HG03025 (cell line): ENCODE measurements around the gene THRB.

Source experiments
- ATAC-seq: cut with Tn5 transposase; IDR thresholded peaks from one replicate; pipeline ENCODE4 v1.9.1; 2021; ENCODE audit warnings: mild to moderate bottlenecking, moderate library complexity; ENCODE audit not compliant: unreplicated experiment, low FRiP score

Gene THRB

DNA sequence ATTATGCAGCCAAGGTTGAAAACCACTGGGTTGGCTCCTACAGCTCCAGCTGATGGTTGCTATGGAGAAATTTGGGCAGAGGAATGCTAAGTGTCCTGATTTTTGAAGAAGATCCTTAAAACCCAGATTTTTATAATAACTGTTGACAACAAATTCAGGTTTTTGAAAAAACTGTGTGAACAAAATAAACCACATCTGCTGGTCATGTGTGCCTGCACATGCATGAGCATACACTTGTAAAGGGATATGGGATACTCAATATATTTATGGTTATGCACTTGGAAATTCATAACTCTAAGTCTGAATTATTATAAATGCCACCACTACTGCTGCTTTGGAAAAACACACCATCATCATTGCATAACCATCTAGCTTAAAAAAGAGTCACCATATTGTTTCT lies 133.7 kb downstream of the THRB start:
- ATAC-seq = no peak

DNA sequence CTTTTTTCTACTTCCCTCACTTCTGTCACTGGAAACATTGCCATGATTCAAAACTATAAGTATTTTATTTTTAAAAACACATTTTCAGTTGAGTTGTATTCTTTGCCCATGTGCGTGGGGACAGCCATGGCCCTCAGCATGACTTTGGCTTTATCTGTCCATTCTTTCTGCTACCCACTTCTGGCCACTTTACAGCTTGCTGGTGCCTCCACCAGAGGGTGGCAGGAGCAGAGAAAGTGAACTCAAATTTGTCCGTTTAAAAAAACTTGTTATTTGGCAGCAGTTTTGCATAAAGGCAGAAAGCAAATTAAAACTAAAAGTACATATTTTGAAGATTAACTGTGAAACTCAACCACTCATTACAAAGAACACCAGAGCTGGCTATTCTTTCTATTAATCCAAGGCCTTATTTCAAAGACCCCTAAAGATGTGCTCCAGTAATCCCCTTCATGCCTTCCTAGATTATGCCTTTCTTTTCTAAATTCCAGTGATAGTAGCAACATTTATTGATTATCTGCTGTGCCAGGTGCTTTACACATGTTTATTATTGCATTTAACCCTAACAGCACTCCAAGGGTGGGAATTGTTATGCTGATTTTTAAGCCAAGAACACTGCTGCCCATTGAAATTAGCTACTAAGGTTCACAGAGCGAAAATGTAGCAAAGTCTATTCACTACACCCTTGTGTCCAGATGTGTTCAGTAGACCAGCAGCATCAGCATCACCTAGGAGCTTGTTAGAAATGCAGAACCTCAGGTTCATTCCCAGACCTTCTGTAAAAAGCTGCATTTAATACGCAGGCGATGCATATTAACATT lies 134.8 kb downstream of the THRB start:
- no peak for ATAC-seq

DNA sequence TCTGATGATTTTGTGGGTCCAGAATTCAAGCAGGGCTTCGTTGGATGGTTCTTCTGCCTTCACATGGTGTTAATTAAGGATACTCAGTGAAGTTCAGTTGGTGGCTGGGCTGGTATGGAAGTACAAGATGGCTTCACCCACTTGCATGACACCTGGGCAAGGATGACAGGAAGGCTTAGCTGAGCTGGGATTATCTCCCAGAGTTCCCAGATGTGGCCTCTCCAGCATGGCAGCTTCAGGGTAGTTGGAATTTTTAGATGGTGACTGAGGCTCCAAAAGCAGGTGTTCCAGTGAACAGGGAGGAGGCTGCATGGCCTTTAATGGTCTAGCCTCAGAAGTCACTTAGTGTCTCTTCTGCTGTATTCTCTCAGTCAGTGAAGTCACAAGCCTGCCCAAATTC lies 135.5 kb downstream of the THRB start:
- no peak for ATAC-seq

DNA sequence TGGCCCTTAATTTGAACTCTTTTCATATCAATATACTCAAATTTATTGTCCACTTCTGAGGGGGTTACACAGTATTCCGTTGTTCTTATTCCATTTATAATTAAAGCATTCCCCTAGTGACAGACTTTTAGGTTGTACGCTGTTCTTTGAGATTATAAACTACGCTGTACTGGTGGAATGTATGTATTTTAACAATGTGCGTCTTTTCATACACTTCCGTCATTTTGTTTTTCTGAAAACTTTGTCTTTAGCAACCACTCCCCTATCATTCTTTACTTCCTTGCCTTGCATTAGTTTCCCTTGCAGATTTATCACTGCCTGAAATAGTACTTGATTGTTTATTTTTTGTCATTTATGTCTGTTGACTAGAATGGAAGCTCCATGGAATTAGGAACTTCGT lies 137.0 kb downstream of the THRB start:
- ATAC-seq = no peak

DNA sequence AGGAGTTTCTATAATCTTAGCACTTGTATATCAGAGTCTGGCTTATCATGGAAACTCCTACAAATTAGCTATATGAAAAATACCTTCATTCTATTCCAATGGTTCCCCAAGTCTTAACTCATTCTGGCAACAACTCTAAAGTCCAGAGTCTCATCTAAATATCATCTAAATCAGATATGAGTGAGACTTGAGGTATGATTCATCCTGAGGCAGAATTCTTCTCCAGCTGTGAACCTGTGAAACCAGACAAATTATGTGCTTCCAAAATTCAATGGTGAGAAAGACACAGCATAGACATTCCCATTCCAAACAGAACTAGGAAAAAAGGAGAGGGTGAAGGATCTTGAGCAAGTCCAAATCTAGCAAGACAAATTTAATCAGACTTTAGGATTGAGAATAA lies 138.8 kb downstream of the THRB start:
- no peak for ATAC-seq

DNA sequence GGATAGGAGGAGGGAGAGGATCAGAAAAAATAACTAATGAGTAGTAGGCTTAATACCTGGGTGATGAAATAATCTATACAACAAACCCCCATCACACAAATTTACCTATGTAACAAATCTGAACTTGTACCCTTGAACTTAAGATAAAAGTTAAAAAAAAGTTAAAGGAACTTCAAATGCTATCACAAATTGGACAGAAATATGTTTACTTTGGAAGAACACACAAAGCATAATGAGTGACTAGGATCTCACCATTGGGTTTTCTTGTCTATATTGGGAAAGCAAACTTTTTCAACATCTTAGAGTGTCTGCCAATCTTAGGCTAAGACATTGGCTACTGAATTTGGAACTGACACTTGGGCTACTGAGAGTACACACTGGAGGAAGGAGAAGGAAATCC lies 140.4 kb downstream of the THRB start:
- no peak for ATAC-seq

DNA sequence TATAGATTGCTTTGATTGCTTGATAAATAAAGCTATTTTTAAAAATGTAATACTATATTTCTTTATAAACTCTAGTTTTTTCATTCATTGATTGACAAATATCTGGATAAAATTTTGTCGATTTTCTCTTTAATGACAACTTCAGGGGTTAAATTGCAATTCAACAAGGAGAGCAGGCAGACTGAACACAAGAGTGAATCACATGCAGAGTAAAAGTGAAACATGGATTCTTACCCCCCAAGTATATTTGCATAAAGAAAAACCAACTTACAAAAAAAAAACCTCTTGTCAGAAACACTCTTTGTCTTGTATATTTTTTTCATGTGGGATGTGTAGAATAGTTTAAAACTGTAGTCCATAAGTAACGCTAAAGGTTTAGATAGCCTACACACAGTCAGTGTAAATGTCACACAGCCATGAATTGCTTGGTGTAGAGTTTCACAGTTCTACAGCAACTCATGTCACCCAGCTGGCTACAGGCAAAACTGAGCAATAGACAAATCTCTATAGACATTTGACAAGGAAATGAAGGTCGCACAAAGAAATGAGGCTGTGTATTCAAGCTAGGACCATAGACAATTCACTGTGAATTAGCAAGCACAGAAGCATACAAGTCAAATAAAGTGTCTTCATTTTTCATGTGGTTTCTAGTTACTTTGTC lies 141.6 kb downstream of the THRB start:
- ATAC-seq = no peak

DNA sequence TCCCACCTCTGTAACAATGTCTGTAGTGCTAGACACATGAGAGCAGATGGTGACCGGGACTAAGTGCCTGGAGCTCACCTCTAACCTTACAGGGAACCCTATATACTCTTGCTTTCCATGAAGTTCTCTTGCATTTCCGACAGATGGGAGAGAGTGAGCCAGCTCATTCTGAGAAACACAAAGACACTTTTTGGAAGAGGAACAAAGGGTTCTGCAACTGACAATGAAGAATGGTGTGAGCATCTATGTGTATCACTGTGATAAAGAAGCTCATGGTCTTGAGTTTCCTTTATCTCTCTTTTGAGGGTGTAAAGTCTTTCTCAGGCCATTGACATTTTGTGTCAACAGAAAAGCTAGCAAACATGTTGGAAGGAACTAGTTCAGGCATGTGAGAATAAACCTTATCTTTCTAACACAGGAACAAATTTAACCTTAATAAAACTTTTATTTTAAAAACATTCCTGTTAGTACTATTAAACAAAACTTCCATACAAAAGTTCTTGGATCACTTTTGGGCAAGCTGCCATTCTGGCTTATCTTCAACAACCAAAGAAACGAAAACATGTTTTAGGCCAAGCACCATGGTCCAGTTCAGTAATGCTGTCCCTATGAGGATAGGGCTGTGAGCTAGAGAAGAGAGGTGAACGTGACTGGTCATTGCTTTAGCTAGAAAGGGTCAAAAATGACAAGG lies 142.7 kb downstream of the THRB start:
- ATAC-seq = no peak

DNA sequence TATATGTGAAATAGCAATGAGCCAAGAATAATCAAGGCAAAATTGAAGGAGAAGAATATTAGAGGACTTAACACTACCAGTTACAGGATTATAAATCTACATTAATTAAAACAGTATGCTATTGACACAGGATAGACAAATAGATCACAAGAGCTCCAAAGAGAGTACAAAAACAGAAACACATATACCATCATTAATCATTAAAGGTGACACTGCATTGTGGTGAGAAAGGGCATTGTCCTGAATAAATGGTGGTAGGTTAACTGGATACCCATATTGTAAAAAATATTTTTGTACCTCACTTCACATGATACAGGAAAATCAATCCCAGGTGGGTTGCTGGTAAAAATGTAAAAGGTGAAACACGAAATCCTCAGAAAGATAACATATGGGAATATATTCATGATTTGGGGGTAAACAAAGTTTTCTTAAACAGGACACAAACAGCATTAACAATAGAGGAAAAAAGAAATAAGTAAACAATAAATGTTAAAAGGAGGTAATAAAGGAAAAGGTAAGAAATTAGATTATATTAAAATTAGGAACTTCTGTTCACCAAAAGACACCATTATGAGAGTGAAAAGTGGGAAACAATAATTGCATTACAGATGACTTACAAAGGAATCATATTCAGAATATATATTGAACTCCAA lies 145.2 kb downstream of the THRB start:
- ATAC-seq = no peak

DNA sequence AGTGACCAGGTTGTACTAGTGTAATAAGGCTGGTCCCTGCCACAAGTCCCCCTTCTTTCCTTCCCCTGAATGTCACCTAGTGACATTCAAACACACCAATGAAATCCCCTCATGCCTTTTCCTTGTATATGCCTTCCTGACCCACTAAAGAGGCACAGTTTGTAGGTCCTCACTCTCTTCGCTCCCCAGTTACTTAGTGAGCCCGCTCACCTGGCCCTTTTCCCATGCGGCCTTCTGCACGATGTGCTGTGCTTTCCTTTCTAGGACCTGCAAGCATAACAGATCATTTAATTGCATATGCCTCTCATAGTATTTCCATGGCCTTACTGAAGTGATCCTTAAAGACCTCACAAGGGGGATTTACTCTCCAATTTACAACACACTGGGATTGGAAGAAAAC lies 146.3 kb downstream of the THRB start:
- ATAC-seq = no peak

DNA sequence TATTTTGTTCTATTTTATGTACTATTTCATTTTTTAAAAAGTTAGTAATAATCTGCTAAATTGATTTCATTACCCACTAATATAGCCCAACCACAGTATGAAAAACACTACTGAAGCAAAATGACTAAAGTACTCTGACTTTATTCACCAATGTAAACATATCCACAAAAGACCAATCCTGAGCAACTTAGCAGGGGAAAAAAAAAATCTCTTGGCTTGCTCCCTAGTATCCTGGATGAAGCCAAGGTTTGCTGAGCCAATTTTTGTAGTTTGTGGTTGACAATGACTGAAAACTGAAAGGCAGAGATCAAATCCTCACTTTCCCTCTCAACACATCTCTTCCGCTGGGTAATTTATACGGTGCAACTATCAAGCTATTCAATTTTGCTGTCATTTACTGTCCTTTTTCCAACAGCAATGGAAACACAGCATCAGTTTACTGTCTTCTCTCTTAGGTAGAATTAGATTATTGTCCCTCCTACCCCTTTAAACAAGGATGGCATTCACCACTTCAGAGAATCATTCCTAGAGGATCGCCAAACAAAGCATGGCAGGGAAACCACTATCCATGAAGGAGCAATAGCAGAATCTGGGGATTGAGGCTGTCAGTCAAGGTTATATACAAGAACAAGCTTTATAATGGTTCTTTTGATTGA lies 149.7 kb downstream of the THRB start:
- ATAC-seq = no peak

GRCh38 chr3:24343084-24343783 lies 151.4 kb downstream of the THRB start:
- no peak for ATAC-seq

DNA sequence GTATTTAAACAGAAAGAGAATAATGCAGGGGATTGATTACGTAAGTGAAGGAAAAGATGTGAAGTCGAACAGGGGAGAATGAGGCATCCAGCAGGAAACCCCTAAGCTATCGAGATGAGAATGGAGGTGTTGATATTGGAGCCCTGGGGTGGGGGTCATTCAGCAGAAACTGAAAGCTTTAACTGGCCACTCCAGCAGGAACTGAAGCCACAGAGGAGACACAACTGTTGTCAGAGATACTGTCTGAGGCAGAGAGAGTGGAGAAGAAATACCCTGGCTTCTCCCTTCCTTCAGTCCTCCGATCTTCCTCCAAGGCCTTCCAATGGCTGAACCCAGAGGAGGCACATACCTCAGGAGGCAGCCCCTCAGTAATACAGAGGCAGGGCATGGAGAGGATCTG lies 152.4 kb downstream of the THRB start:
- ATAC-seq = no peak

DNA sequence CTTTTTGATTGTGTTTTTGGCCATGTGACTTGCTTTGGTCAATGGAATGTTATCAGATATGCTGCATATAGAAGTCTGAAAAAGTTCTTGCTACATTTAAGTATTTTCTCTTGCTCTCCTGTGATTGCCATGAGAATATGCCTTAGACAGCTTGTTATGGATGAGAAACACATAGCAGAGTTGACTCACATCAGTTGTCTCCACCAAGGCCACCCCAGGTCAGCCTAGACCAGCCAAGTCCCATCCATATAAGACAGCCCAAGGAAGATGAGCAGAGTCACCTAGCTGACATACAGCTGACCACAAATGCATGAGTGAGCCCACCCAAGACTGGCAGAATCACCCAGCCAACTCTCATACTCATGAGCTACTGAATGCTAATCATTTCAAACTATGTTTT lies 153.0 kb downstream of the THRB start:
- ATAC-seq = no peak

DNA sequence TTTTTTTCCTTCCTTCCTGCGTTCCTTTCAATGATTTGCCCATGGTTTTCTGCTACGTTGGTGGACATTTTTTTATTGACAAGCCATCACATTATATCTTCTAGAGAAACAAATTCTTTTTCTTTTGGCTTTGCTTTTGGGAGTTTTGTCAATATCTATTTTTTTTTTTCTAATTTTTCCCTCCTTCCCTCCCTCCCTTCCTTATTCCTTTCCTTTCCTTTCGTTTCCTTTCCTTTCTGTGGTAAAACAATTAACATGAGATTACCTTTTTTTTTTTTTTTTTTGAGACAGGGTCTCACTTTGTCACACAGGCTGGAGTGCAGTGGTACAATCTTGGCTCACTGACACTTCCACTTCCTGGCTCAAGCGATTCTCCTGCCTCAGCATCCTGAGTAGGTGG lies 153.7 kb downstream of the THRB start:
- no peak for ATAC-seq

DNA sequence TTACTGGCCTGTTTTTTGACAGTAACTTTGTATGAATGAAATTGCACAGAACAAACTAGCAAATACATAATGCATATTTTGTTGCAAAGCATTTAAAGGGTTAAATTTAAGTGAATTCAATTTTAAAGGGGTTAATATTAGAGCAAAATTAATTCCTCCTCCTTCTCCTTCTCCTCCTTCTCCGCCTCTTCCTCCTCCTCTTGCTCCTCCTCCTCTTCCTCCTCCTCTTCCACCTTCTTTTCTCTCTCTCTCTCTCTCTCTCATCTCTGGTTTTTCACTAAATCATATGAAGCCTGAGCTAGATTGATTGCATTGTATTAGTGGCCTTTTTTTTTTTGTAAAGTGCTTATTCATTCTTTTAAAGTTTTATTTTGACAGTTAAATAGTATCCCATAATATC lies 154.5 kb downstream of the THRB start:
- no peak for ATAC-seq

DNA sequence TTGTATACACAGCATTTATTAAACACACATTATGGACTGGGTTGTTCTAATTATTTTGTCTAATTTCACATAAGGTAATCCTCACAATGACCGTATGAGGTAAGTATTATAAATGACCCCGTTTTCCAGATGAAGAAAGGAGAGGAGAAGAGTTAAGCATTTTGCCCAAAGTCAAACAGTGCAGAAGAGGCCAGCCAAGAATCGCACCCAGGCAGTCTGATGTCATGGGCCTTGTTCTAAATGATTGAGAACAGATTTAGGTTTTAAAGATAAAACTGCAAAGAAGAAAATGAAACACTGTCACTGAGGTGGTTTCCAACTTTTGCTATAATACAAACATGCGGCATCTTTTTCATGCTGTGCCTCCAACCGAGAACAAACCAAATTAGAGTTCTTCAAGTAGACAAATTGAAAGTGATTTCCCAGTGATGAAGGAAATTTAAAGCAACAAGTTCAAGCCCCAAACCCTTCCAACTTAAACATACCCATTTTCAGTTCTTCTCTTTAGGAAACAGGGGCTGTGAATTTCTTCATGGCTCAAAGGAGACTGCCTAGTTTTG lies 155.3 kb downstream of the THRB start:
- no peak for ATAC-seq

- ATAC-seq = no peak
Measured at GRCh38 chr3:24338409-24339130, 156.1 kb downstream of the THRB start.

DNA sequence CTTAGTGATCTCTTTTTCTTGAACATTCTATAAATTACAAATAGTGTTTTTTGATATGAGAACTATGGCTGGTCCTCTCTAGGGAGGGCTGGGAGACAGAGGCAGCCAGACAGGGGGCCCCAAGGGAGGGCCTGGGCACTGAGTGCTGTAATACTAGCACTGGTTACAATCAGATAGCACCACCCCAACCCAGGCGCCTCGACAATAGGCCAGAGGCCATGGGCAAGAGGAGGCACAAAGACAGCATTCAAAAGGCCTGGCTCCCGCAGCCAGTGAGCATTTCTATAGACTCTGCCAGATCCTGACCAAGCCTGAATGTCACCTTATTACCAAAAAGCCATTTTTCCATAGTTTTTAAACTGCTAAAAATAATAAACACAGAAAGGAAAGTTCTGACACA lies 158.5 kb downstream of the THRB start:
- no peak for ATAC-seq
